Activated naive CD4-positive, alpha-beta T cell (primary cell): ENCODE measurements around the gene RSRC2.
"Not testable (repeated sequence)": the region's sequence is repeated elsewhere in the genome, so short reads cannot be mapped to it uniquely, and the experiment has no call there.

ENCODE experiments used
- DNase-seq, 4 experiments: peaks; one replicate each; lab custom pipeline; 2025; lab: John Stamatoyannopoulos, UW

Gene RSRC2, protein sequence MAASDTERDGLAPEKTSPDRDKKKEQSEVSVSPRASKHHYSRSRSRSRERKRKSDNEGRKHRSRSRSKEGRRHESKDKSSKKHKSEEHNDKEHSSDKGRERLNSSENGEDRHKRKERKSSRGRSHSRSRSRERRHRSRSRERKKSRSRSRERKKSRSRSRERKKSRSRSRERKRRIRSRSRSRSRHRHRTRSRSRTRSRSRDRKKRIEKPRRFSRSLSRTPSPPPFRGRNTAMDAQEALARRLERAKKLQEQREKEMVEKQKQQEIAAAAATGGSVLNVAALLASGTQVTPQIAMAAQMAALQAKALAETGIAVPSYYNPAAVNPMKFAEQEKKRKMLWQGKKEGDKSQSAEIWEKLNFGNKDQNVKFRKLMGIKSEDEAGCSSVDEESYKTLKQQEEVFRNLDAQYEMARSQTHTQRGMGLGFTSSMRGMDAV

DNA sequence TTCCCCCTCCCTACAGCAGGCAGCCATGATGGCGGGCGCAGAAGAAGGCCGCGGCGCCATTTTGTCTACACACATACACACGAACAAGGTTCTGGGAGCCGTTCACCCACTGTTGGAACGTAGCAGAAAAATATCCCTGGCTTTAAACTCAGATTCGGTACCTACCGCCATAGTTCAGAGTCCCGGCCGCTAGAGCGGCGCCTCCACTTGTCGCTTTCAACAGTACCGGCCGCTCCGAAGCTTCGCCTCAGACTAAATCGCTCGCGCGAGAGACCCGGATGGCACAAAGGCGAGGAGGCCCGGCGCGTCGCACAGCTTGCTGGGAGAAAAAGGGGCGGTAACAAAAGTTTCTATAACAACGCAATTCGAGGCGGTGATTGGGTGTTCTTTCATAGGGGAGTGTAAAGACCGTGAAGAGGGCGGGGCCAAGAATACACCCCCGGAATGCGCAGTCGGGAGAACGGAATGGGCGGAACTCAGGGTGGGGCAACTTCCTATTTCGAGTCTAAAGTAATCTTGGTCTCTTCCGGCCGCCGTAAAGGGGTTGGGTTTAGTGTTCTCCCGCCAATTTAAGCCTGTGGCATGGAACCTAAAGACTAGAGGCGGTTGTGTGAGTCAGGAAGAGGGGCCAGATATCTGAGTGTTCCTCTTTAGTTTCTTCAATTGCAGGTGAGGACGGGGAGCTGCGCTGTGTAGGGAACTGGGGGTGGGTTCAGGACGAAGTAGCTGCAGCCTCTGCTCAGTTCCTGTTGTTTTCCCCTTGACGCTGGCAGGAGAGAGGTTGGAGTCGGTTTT, at the start of gene RSRC2, which contains the start of gene KNTC1:
RSRC2 (minus strand) TSS at position 254 of the 795 bp plus-strand sequence; CDS start at position 171, 83 bp downstream.
KNTC1 (plus strand) TSS at position 567 of the 795 bp plus-strand sequence. CDS start 2,815 bp downstream, outside the sequence.
- DNase-seq, result peak; percentile 87 to 98 (median 92)

GRCh38 chr12:122571821-122572220, 45.1 kb upstream of the RSRC2 start:
- DNase-seq, result no peak

GRCh38 chr12:122570006-122570405, 43.3 kb upstream of the RSRC2 start:
- DNase-seq, result not testable (repeated sequence)

DNA sequence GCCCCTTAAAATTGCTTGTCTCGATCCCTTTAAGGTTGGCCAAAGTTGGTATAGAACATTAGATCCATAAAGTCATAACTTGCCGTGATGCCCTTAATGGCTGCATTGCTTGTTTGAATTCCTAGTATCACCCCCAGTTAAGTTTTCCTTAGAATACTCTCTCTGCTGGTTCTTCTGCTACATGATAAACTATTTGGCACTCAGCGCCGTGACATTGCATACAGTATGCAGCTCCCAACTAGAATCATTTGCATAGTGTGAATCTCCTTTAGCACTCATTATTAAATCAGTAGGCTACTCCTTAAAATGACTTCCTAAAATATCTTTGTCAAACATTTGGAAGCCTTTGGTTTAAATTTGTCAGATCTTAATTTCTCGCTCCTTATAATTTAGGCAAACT, 42.6 kb upstream of the RSRC2 start:
- DNase-seq, result no peak

- not testable (repeated sequence) for DNase-seq
These were observed 40.1 kb upstream of the RSRC2 start for GRCh38 chr12:122566816-122567215.

GRCh38 chr12:122563361-122563760, 36.6 kb upstream of the RSRC2 start:
- DNase-seq, result no peak

- no peak for DNase-seq
These were observed 33.4 kb upstream of the RSRC2 start for GRCh38 chr12:122560138-122560537.

GRCh38 chr12:122558745-122559641, 32.3 kb upstream of the RSRC2 start:
- DNase-seq, result no peak

DNA sequence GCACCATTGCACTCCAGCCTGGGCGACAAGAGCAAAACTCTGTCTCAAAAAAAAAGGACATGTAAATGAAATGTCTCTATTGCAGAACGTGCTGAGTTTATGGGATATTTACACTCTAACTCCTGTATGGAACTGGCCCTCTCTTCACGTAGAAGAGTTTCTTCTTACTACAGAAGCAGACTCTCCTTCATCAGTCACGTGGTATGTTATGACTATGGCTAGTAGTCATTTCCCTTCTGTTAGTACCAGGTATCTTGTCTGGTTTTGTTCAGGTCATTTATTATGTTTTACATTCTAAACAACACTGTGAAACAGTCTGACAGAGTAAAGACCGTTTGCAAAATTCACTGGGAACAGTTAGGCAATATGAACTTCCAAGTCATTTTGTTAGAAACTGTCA, 20.6 kb upstream of the RSRC2 start:
- DNase-seq, result no peak

- DNase-seq, result no peak
These were observed 19.1 kb upstream of the RSRC2 start for GRCh38 chr12:122545855-122546254.

- no peak for DNase-seq
These were observed 17.8 kb upstream of the RSRC2 start for GRCh38 chr12:122544537-122544936.

DNA sequence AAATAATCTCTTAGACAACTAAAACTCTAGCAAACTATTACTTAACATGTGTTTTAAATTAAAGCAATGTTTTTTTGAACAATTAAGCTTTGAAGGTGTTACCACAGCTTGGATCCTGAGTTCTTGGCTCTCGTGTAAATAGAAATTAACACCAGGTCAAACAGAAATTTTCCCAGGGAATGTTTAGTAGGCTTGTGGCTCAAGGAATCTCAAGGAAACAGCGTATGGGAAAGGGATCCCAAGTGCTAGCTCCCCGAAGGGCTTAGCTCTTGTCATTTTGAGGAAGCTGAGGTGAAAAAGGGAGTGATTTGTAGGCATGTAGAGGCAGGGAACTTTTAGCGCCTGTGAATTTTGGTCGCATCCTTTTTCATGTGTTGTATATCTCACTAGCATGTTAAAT, 11.8 kb upstream of the RSRC2 start:
- no peak for DNase-seq

- no peak for DNase-seq
These were observed 10.3 kb upstream of the RSRC2 start for GRCh38 chr12:122537021-122537420.

- DNase-seq, result no peak
These were observed 7.1 kb upstream of the RSRC2 start for GRCh38 chr12:122533856-122534255.

DNA sequence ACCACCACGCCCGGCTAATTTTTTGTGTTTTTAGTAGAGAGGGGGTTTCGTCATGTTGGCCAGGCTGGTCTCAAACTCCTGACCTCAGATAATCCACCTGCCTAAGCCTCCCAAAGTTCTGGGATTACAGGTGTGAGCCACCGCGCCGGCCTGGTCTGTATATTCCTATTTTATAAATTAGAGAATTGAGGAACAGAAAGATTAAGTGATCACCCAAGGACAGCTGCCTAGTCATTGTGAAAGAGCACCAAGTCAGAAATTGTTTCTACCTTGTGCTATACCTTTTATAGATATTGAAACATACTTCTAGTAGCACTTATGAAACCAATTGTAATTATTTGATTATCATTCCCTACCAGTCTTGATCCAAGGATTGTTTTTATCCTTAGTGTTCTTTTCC, 2.3 kb upstream of the RSRC2 start:
- no peak for DNase-seq

DNA sequence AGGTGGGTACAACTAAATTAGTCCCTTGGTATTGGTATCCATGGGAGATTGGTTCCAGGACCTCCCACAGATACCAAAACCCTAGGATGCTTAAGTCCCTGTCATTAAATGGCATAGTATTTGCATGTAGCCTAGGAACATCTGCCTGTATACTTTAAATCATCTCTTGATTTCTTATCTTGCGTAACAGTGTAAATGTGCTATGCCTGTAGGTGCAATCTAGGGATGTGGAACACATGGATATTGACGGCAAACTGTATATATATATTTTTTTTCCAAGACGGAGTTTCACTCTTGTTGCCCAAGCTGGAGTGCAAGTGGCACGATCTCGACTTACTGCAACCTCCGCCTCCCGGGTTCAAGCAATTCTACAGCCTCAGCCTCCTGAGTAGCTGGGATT, 1.8 kb upstream of the RSRC2 start:
- DNase-seq, result no peak

DNA sequence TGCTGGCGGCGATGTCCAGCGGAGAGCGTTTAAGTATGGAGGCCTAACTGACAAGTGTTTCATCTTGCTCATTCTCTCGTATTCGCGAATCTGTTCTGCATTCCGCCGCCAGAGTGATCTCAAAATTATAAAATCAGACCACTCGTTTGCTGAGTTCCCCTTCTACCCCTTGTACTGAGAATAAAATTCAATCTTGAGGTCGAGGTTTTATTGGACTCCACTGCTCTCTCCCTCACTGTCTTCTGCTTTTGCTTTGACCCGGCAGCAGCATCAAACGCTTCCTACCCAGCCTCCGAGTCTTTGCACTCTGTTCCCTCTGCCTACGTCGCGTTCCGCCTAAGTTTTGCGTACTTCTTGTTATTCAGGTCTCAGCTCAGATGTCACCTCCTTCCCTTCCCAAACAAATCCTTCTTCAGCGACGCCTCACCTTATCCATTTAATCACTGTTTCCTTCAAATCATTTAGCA, 775 bp upstream of the RSRC2 start:
- DNase-seq, result no peak

- DNase-seq, result no peak
These were observed 2.7 kb downstream of the RSRC2 start for GRCh38 chr12:122523846-122524718.

GRCh38 chr12:122523280-122523679, 3.5 kb downstream of the RSRC2 start:
- DNase-seq, result no peak

DNA sequence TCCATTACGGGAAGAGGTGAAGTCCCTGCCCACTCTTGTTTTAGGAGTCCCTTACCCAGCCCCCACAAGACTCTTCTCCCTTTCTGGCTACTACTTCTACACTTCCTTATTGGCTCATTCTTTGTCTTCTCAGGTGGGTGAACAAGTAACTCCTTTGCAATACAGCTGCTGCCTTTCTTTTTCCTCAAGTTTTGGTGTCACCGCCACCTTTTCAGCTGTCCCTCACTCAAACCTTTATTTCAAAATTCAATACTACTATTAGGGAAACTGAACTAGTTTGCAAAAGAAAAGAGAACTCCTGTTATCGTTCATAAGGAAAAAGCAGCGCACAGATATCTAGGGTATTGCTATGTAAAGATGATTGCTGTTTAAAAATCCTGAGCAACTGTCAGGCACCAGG, 6.1 kb downstream of the RSRC2 start:
- no peak for DNase-seq

DNA sequence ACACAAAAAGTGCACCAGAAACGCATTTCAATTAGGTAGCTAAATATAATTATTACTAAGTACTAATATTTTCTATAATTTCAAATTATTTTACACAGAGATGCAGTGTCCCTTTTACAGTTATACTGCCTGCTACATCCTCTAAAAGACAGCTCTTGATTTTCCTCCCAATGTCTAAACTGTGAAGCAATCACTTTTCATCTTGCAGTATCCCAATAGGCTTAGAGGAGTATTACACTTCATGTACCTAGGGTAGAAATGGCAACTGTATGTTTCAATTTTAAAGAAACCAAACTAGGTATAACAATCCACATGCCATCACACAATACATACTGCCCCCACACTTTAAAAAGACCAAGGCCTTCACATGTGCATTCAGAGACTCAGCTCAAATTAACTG, 7.3 kb downstream of the RSRC2 start:
- DNase-seq, result no peak
